GM23338 (cell line): ENCODE data around the gene SMYD1. TPM values are rescaled to one million over a fixed set of nuclear protein-coding genes. Genes with fewer than 3 reads are reported as not detected.
A peak's percentile ranks its signal among the peaks of the same experiment; 100 is the strongest.

ENCODE experiments used
- ATAC-seq: fragments of 200-7000 bp; cut with Tn5 transposase; 3 replicates; pipeline ENCODE4 v1.9.1; 2020
- DNase-seq: peaks from one replicate; pipeline ENCODE4 v3.0.0-alpha.2; 2015; ENCODE audit warnings: low spot score
- H2AFZ ChIP-seq: fragments of 200-600 bp; sonication (generic); 2 replicates; pipeline ENCODE4 v1.8.0; 2016; ENCODE audit warnings: antibody characterized with exemption, mild to moderate bottlenecking, moderate library complexity
- H3F3A ChIP-seq: fragments of 200-600 bp; sonication (generic); replicated peaks from 2 replicates; pipeline ENCODE4 v1.8.0; 2017; ENCODE audit warnings: antibody characterized with exemption, mixed run types, low read depth
- H3K27ac ChIP-seq: fragments of 200-600 bp; sonication (generic); 2 replicates; pipeline ENCODE4 v1.6.1; 2016; ENCODE audit warnings: low read depth
- H3K27me3 ChIP-seq: fragments of 200-600 bp; sonication (generic); 2 replicates; pipeline ENCODE4 v1.8.0; 2016; ENCODE audit warnings: mild to moderate bottlenecking, mixed run types, moderate library complexity; ENCODE audit not compliant: insufficient read depth
- H3K36me3 ChIP-seq: fragments of 200-600 bp; sonication (generic); 2 replicates; pipeline ENCODE4 v1.8.0; 2016; ENCODE audit warnings: mild to moderate bottlenecking; ENCODE audit not compliant: insufficient read depth
- H3K4me1 ChIP-seq: fragments of 200-600 bp; sonication (generic); 2 replicates; pipeline ENCODE4 v1.8.0; 2016; ENCODE audit warnings: mild to moderate bottlenecking, moderate library complexity; ENCODE audit not compliant: insufficient read depth
- H3K4me2 ChIP-seq: fragments of 200-600 bp; sonication (generic); 2 replicates; pipeline ENCODE4 v1.7.1; 2017; ENCODE audit warnings: mixed run types
- H3K4me3 ChIP-seq: fragments of 200-600 bp; sonication (generic); 2 replicates; pipeline ENCODE4 v1.6.1; 2016; ENCODE audit warnings: mixed run types
- H3K79me2 ChIP-seq: fragments of 200-600 bp; sonication (generic); replicated peaks from 2 replicates; pipeline ENCODE4 v1.8.0; 2017; ENCODE audit warnings: mild to moderate bottlenecking; ENCODE audit not compliant: insufficient read depth
- H3K9me2 ChIP-seq: fragments of 200-600 bp; sonication (generic); 2 replicates; pipeline ENCODE4 v1.8.0; 2017; ENCODE audit not compliant: insufficient read depth
- H4K20me1 ChIP-seq: fragments of 200-600 bp; sonication (generic); replicated peaks from 2 replicates; pipeline ENCODE4 v1.8.0; 2017; ENCODE audit warnings: mild to moderate bottlenecking; ENCODE audit not compliant: insufficient read depth
- H3K27ac Mint-ChIP-seq: 2 replicates; pipeline ENCODE4 v1.8.0; 2020; ENCODE audit warnings: inconsistent platforms, mild to moderate bottlenecking, moderate library complexity, mixed read lengths
- H3K27me3 Mint-ChIP-seq: 3 replicates; pipeline ENCODE4 v1.8.0; 2022; ENCODE audit warnings: low read depth, mild to moderate bottlenecking, moderate library complexity, mixed read lengths, inconsistent platforms; ENCODE audit not compliant: insufficient read depth, poor library complexity
- H3K36me3 Mint-ChIP-seq: 3 replicates; pipeline ENCODE4 v1.8.0; 2021; ENCODE audit warnings: low read depth, mild to moderate bottlenecking, inconsistent platforms, moderate library complexity, mixed read lengths
- H3K4me1 Mint-ChIP-seq: 3 replicates; pipeline ENCODE4 v1.8.0; 2020; ENCODE audit warnings: mild to moderate bottlenecking, inconsistent platforms, mixed read lengths
- H3K4me3 Mint-ChIP-seq: 3 replicates; pipeline ENCODE4 v1.8.0; 2021; ENCODE audit warnings: moderate library complexity, mild to moderate bottlenecking, inconsistent platforms, mixed read lengths
- H3K9me3 Mint-ChIP-seq: 3 replicates; pipeline ENCODE4 v1.8.0; 2020; ENCODE audit warnings: moderate library complexity, mild to moderate bottlenecking, inconsistent platforms, mixed read lengths
- CREB1 ChIP-seq: fragments of 250-450 bp; sonication (Bioruptor Pico); IDR thresholded peaks from 2 replicates; pipeline ENCODE4 v1.5.0; 2020; ENCODE audit warnings: low read depth, mild to moderate bottlenecking, moderate library complexity
- CTCF ChIP-seq, 2 experiments: fragments of 200-600 bp in 1 of 2; sonication (generic) in 1 of 2; conservative IDR thresholded peaks; 2 replicates each; pipeline versions ENCODE4 v1.5.1 to v1.6.1; 2016 to 2017; ENCODE audit warnings: antibody characterized with exemption in 2 of 2, low read depth in 2 of 2, mild to moderate bottlenecking in 2 of 2, moderate library complexity in 1 of 2
- EZH2 ChIP-seq: fragments of 200-600 bp; sonication (generic); IDR thresholded peaks from one replicate; pipeline ENCODE4 v1.8.0; 2017; ENCODE audit warnings: antibody characterized with exemption, mild to moderate bottlenecking, low read depth; ENCODE audit not compliant: unreplicated experiment
- EZH2phosphoT487 ChIP-seq: fragments of 200-600 bp; sonication (generic); IDR thresholded peaks from one replicate; pipeline ENCODE4 v1.8.1; 2018; ENCODE audit warnings: antibody characterized with exemption; ENCODE audit not compliant: unreplicated experiment
- JUNB ChIP-seq: IDR thresholded peaks from one replicate; pipeline ENCODE4 v1.6.1; 2016; ENCODE audit warnings: antibody characterized with exemption; ENCODE audit not compliant: unreplicated experiment
- STAT1 ChIP-seq: IDR thresholded peaks from one replicate; pipeline ENCODE4 v1.6.1; 2016; ENCODE audit warnings: antibody characterized with exemption; ENCODE audit not compliant: unreplicated experiment
- ZNF114 ChIP-seq: fragments of 250-450 bp; sonication (Bioruptor Pico); IDR thresholded peaks from 2 replicates; pipeline ENCODE4 v1.5.0; 2020; ENCODE audit warnings: mild to moderate bottlenecking, moderate library complexity
- ZNF331 ChIP-seq: fragments of 250-450 bp; sonication (Bioruptor Pico); IDR thresholded peaks from 2 replicates; pipeline ENCODE4 v1.5.0; 2020; ENCODE audit warnings: low read depth, mild to moderate bottlenecking, moderate library complexity
- ZNF462 ChIP-seq: fragments of 250-450 bp; sonication (Bioruptor Pico); IDR thresholded peaks from 2 replicates; pipeline ENCODE4 v1.5.0; 2020; ENCODE audit warnings: mild to moderate bottlenecking, moderate library complexity
- polyA plus RNA-seq: library from polyadenylated mRNA; unstranded; fragments of >200 nt; fragmentation: Nextera tagmentation; extraction: Ambion mirVana; gene quantifications from 2 replicates; pipeline ENCODE4 v1.2.1, GENCODE V29; 2016
- total RNA-seq: library from RNA; depleted of rRNA; stranded (reverse); fragments of >200 nt; shearing (Covaris generic); gene quantifications from 2 replicates; pipeline ENCODE4 v1.2.3, GENCODE V29; 2014

SMYD1 gene
- total and polyA plus RNA-seq, 2 experiments from 2014 or later = 0.07 TPM; not detected in 1

GRCh38 chr2:88036606-88037005 lies 31.0 kb upstream of the SMYD1 start (continued):
- TF ChIP-seq EZH2 (no peak), EZH2phosphoT487 (no peak), ZNF114 (CRISPR knock-in tag) (no peak), JUNB (no peak), STAT1 (no peak), CREB1 (CRISPR knock-in tag) (no peak), CTCF (conservative IDR thresholded peaks at IDR 0.05; ENCODE audit: low read depth in 2 of 2) (no peak), ZNF331 (CRISPR knock-in tag) (no peak)

GRCh38 chr2:88038263-88039105 lies 29.1 kb upstream of the SMYD1 start:
- no peaks in the 10 kb centered on the region for H3K4me1 ChIP-seq
- H3K27ac Mint-ChIP-seq = peak overlapping the region; percentile 72; the same call in 1 of the 2 replicates
- H3F3A ChIP-seq = no peaks in the 10 kb centered on the region
- H3K79me2 ChIP-seq = no peaks in the 10 kb centered on the region
- no peaks in the 10 kb centered on the region for H3K36me3 ChIP-seq
- no peaks in the 10 kb centered on the region for H3K9me3 Mint-ChIP-seq
- H2AFZ ChIP-seq = no peak overlapping the region
- no peak overlapping the region for H3K4me3 ChIP-seq
- H3K27ac ChIP-seq = 0 out of 2 replicates have a peak overlapping the region, but pooled peaks have one; percentile 9
- no peak for ATAC-seq
- H4K20me1 ChIP-seq = no peaks in the 10 kb centered on the region
- peaks cover 6% of the 10 kb centered on the region; the same call in 2 of the 3 replicates for H3K4me1 Mint-ChIP-seq
- no peak for DNase-seq
- H3K36me3 Mint-ChIP-seq = peaks cover 3% of the 10 kb centered on the region; the same call in 1 of the 3 replicates
- H3K4me2 ChIP-seq = no peak overlapping the region
- H3K4me3 Mint-ChIP-seq = no peak overlapping the region
- H3K27me3 ChIP-seq = no peaks in the 10 kb centered on the region
- no peaks in the 10 kb centered on the region for H3K27me3 Mint-ChIP-seq
- H3K9me2 ChIP-seq = no peaks in the 10 kb centered on the region
- TF ChIP-seq CREB1 (CRISPR knock-in tag) (no peak), CTCF (conservative IDR thresholded peaks at IDR 0.05; ENCODE audit: low read depth in 2 of 2) (no peak), ZNF462 (CRISPR knock-in tag) (no peak), EZH2phosphoT487 (no peak)
